GM18517 (cell line): Measurements from ENCODE around the gene WNT3.

Experiments used
- ATAC-seq: cut with Tn5 transposase; IDR thresholded peaks from one replicate; pipeline ENCODE4 v1.9.1; 2021; ENCODE audit warnings: mild to moderate bottlenecking, moderate library complexity; ENCODE audit not compliant: unreplicated experiment

The WNT3 gene

GRCh38 chr17:46837521-46837920 lies 19.0 kb upstream of the WNT3 start:
- no peak for ATAC-seq

- no peak for ATAC-seq
Observed at GRCh38 chr17:46836500-46836899, 18.0 kb upstream of the WNT3 start.

- no peak for ATAC-seq
Observed at GRCh38 chr17:46834846-46835245, 16.4 kb upstream of the WNT3 start.

GRCh38 chr17:46833840-46834208 lies 15.3 kb upstream of the WNT3 start:
- ATAC-seq, result no peak

- ATAC-seq, result no peak
Observed at GRCh38 chr17:46832945-46833839, 14.7 kb upstream of the WNT3 start.

- ATAC-seq, result no peak
Observed at GRCh38 chr17:46832331-46832821, 13.9 kb upstream of the WNT3 start.

- ATAC-seq, result no peak
Observed at GRCh38 chr17:46831573-46832330, 13.3 kb upstream of the WNT3 start.

- ATAC-seq, result no peak
Observed at GRCh38 chr17:46827274-46827673, 8.8 kb upstream of the WNT3 start.

GRCh38 chr17:46826116-46826515 lies 7.6 kb upstream of the WNT3 start:
- ATAC-seq, result no peak

GRCh38 chr17:46823657-46824056 lies 5.2 kb upstream of the WNT3 start:
- ATAC-seq, result no peak

- no peak for ATAC-seq
Observed at GRCh38 chr17:46822388-46822921, 4.0 kb upstream of the WNT3 start.

- ATAC-seq, result no peak
Observed at GRCh38 chr17:46821482-46822387, 3.2 kb upstream of the WNT3 start.

- no peak for ATAC-seq
Observed at GRCh38 chr17:46820592-46821450, 2.3 kb upstream of the WNT3 start.

- no peak for ATAC-seq
Observed at GRCh38 chr17:46819906-46820351, 1.4 kb upstream of the WNT3 start.

GRCh38 chr17:46818929-46819859 lies 702 bp upstream of the WNT3 start:
- no peak for ATAC-seq

GRCh38 chr17:46817901-46818209 lies 637 bp downstream of the WNT3 start:
- no peak for ATAC-seq

GRCh38 chr17:46817151-46817900 lies 1.2 kb downstream of the WNT3 start:
- no peak for ATAC-seq
